H1 (cell line): ENCODE results near the gene PRPH2. TPM values are rescaled to one million over a fixed set of nuclear protein-coding genes. Genes with fewer than 3 reads are reported as not detected.

Source experiments
- NRF1 ChIP-seq: IDR thresholded peaks from 2 replicates; pipeline ENCODE4 v1.6.1; 2011; ENCODE audit warnings: mild to moderate bottlenecking, low read depth, low read length, improper control_type of control experiment
- PHF8 ChIP-seq: fragments of 200-600 bp; sonication (generic); conservative IDR thresholded peaks from 2 replicates; pipeline ENCODE4 v1.7.1; 2012; ENCODE audit warnings: low read depth, mild to moderate bottlenecking, inconsistent platforms, low read length, moderate library complexity
- USF2 ChIP-seq: IDR thresholded peaks from 2 replicates; pipeline ENCODE4 v1.6.1; 2011; ENCODE audit warnings: low read length, improper control_type of control experiment
- ZNF274 ChIP-seq: IDR thresholded peaks from 2 replicates; pipeline ENCODE4 v1.7.0; 2012; ENCODE audit warnings: low read length, borderline replicate concordance; ENCODE audit errors: extremely low read depth
- polyA plus RNA-seq, 7 experiments: library from polyadenylated mRNA; depleted of rRNA in 3 of 7; stranded (reverse) in 5 of 7; unstranded in 2 of 7; fragments of >200 nt in 5 of 7; fragments of 200-250 nt in 2 of 7; gene quantifications; 1 replicate in 5 of 7; 2 replicates in 1 of 7; 4 replicates in 1 of 7; pipeline versions ENCODE4 v1.2.1 to v1.2.3, GENCODE V29; 2011 to 2013; ENCODE audit warnings: missing spikeins in 2 of 7, mixed read lengths in 2 of 7
- total RNA-seq: library from RNA; stranded (reverse); fragmentation: NEBNext Ultra II Directional; extraction: Animal tissue kit (Norgen Biotek cat#: 25700); gene quantifications from 2 replicates; pipeline ENCODE4 v1.2.1, GENCODE V29; 2021

PRPH2 gene
- total and polyA plus RNA-seq, 2 of the 8 experiments (the other 6 are each of a cell fraction or from before 2014, with no cell fraction given) = 0.23 to 0.65 TPM

- no peak for TF ChIP-seq ZNF274
- TF ChIP-seq PHF8 = no peak
- TF ChIP-seq NRF1 = no peak
- no peak for TF ChIP-seq USF2
Observed at GRCh38 chr6:42707595-42707994, 14.8 kb downstream of the PRPH2 start (continued).
